SK-N-SH (cell line): ENCODE results near the gene APBB2. TPM values are rescaled to one million over a fixed set of nuclear protein-coding genes. Genes with fewer than 3 reads are reported as not detected.

ENCODE experiments used
- CTCF ChIA-PET: fragments of 300-600, 350-600 bp; formaldehyde crosslinking; extraction: SDS; loops from one replicate; lab custom pipeline; 2021; lab: Yijun Ruan, JAX
- POLR2A ChIA-PET: fragments of 350-600 bp; sonication (Branson Sonifier 250); formaldehyde crosslinking; extraction: SDS; loops from one replicate; lab custom pipeline; 2020; ENCODE audit warnings: antibody characterized with exemption, inconsistent platforms; lab: Yijun Ruan, JAX
- DNase-seq: peaks from one replicate; pipeline ENCODE4 v3.0.0; 2012
- H2AFZ ChIP-seq: fragments of 200-600 bp; sonication (generic); 2 replicates; pipeline ENCODE4 v1.8.1; 2016; ENCODE audit warnings: antibody characterized with exemption, mild to moderate bottlenecking, low read depth
- H3F3A ChIP-seq: fragments of 200-600 bp; sonication (generic); replicated peaks from 2 replicates; pipeline ENCODE3; 2016; ENCODE audit warnings: antibody characterized with exemption, mild to moderate bottlenecking; ENCODE audit not compliant: insufficient read depth
- H3K27ac ChIP-seq, 2 experiments: fragments of 200-500 bp in 1 of 2; fragments of 200-600 bp in 1 of 2; sonication (Bioruptor generic) in 1 of 2; sonication (generic), shearing (Covaris generic) in 1 of 2; 2 replicates each; pipeline versions ENCODE4 v1.5.1 to v1.6.1; 2014 to 2016; ENCODE audit warnings: low read depth in 2 of 2, inconsistent platforms in 1 of 2, low read length in 1 of 2, mild to moderate bottlenecking in 1 of 2, mixed read lengths in 1 of 2
- H3K27me3 ChIP-seq: fragments of 200-600 bp; sonication (generic), shearing (Covaris generic); 2 replicates; pipeline ENCODE4 v1.6.1; 2016; ENCODE audit warnings: mixed run types; ENCODE audit not compliant: insufficient read depth
- H3K36me3 ChIP-seq, 2 experiments: fragments of 200-500 bp in 1 of 2; fragments of 200-600 bp in 1 of 2; sonication (Bioruptor generic) in 1 of 2; sonication (generic) in 1 of 2; replicated peaks in 1 of 2; 2 replicates each; pipeline versions ENCODE3 to v1.5.1; 2014 to 2016; ENCODE audit warnings: low read length in 1 of 2, mild to moderate bottlenecking in 1 of 2; ENCODE audit not compliant: insufficient read depth in 2 of 2, control insufficient read depth in 1 of 2
- H3K4me1 ChIP-seq, 2 experiments: fragments of 200-500 bp in 1 of 2; fragments of 200-600 bp in 1 of 2; sonication (Bioruptor generic) in 1 of 2; sonication (generic), shearing (Covaris generic) in 1 of 2; 2 replicates each; pipeline versions ENCODE4 v1.5.1 to v1.6.1; 2014 to 2016; ENCODE audit warnings: low read depth in 1 of 2, low read length in 1 of 2, mixed run types in 1 of 2; ENCODE audit not compliant: insufficient read depth in 2 of 2, control insufficient read depth in 1 of 2
- H3K4me2 ChIP-seq: fragments of 200-600 bp; sonication (generic), shearing (Covaris generic); 2 replicates; pipeline ENCODE4 v1.6.1; 2017; ENCODE audit warnings: mixed run types
- H3K4me3 ChIP-seq, 2 experiments: fragments of 200-500 bp in 1 of 2; fragments of 200-600 bp in 1 of 2; sonication (Bioruptor generic) in 1 of 2; sonication (generic), shearing (Covaris generic) in 1 of 2; 2 replicates each; pipeline versions ENCODE4 v1.5.1 to v1.8.1; 2014 to 2016; ENCODE audit warnings: low read depth in 2 of 2, inconsistent platforms in 1 of 2, low read length in 1 of 2, mild to moderate bottlenecking in 1 of 2, mixed read lengths in 1 of 2, moderate library complexity in 1 of 2
- H3K79me2 ChIP-seq: fragments of 200-600 bp; sonication (generic); 2 replicates; pipeline ENCODE4 v1.8.1; 2017; ENCODE audit warnings: mild to moderate bottlenecking; ENCODE audit not compliant: insufficient read depth
- H3K9ac ChIP-seq: fragments of 200-600 bp; sonication (generic); 2 replicates; pipeline ENCODE4 v1.6.1; 2017; ENCODE audit warnings: mixed run types
- H3K9me2 ChIP-seq: fragments of 200-600 bp; sonication (generic); 2 replicates; pipeline ENCODE4 v1.6.1; 2017; ENCODE audit warnings: mixed run types
- H3K9me3 ChIP-seq: fragments of 200-600 bp; sonication (generic); 2 replicates; pipeline ENCODE4 v1.6.1; 2017; ENCODE audit warnings: mixed run types, mild to moderate bottlenecking, moderate library complexity
- H4K20me1 ChIP-seq: fragments of 200-600 bp; sonication (generic); 2 replicates; pipeline ENCODE4 v1.6.1; 2017; ENCODE audit warnings: mild to moderate bottlenecking, mixed run types; ENCODE audit not compliant: insufficient read depth
- CHD2 ChIP-seq: fragments of 150-350 bp; IDR thresholded peaks from 2 replicates; pipeline ENCODE4 v1.6.1; 2018; ENCODE audit warnings: low read length; ENCODE audit not compliant: partially characterized antibody
- CTCF ChIP-seq: fragments of 200-600 bp; sonication (generic); IDR thresholded peaks from 2 replicates; pipeline ENCODE4 v1.6.1; 2017; ENCODE audit warnings: antibody characterized with exemption, mild to moderate bottlenecking, moderate library complexity
- EZH2phosphoT487 ChIP-seq: fragments of 200-600 bp; sonication (generic); IDR thresholded peaks from 2 replicates; pipeline ENCODE4 v1.6.1; 2017; ENCODE audit warnings: low read depth, mixed run types, mild to moderate bottlenecking, antibody characterized with exemption, moderate library complexity, borderline replicate concordance
- GABPA ChIP-seq: IDR thresholded peaks from 2 replicates; pipeline ENCODE4 v1.4.0; 2012; ENCODE audit warnings: low read depth, mild to moderate bottlenecking
- GATA2 ChIP-seq: sonication (generic); formaldehyde crosslinking; IDR thresholded peaks from 2 replicates; pipeline ENCODE4 v1.5.0; 2020; ENCODE audit warnings: mild to moderate bottlenecking, missing genetic modification reagents
- PBX3 ChIP-seq: IDR thresholded peaks from 2 replicates; pipeline ENCODE4; 2012
- REST ChIP-seq: IDR thresholded peaks from 2 replicates; pipeline ENCODE4 v1.6.1; 2012; ENCODE audit warnings: mild to moderate bottlenecking, low read depth, low read length, moderate library complexity
- SIN3A ChIP-seq: IDR thresholded peaks from 2 replicates; pipeline ENCODE4 v1.6.1; 2012; ENCODE audit warnings: low read depth, mild to moderate bottlenecking, low read length, moderate library complexity, borderline replicate concordance
- TAF1 ChIP-seq: IDR thresholded peaks from 2 replicates; pipeline ENCODE4 v1.6.1; 2012; ENCODE audit warnings: low read depth, mild to moderate bottlenecking, low read length, moderate library complexity, borderline replicate concordance
- TCF12 ChIP-seq: IDR thresholded peaks from 2 replicates; pipeline ENCODE4 v1.4.0; 2012
- USF1 ChIP-seq: IDR thresholded peaks from 2 replicates; pipeline ENCODE4 v1.4.0; 2012; ENCODE audit warnings: low read depth, borderline replicate concordance
- USF2 ChIP-seq: fragments of 150-350 bp; IDR thresholded peaks from 2 replicates; pipeline ENCODE4 v1.6.1; 2017; ENCODE audit warnings: antibody characterized with exemption, low read length, low read depth, borderline replicate concordance
- WGBS: methylation state at CpG from one replicate; pipeline ENCODE4 v1.1.6; 2017; ENCODE audit warnings: low lambda C conversion rate; 5-methylcytosine and 5-hydroxymethylcytosine counted together
- polyA plus RNA-seq, 3 experiments: library from polyadenylated mRNA; depleted of rRNA; stranded (reverse); fragments of >200 nt; gene quantifications; 2 replicates each; pipeline ENCODE4 v1.2.3, GENCODE V29; 2012

Gene APBB2
- polyA plus RNA-seq, 1 of the 3 experiments (the other 2 are of a cell fraction): 49.8 TPM

GRCh38 chr4:41022116-41022515 lies 192.2 kb downstream of the APBB2 start:
- no peak for TF ChIP-seq CTCF
- no peak for TF ChIP-seq TCF12
- TF ChIP-seq CHD2: no peak
- no peak for TF ChIP-seq GATA2 (CRISPR knock-in tag)
- no peak for TF ChIP-seq TAF1
- no peak for TF ChIP-seq EZH2phosphoT487
- TF ChIP-seq USF1: no peak
- no peak for TF ChIP-seq REST
- TF ChIP-seq SIN3A: no peak
- no peak for TF ChIP-seq PBX3
- no peak for TF ChIP-seq GABPA
- no peak for TF ChIP-seq USF2
- Histone ChIP-seq H3F3A (no peaks in the 10 kb centered on the region), H3K4me2 (no peak overlapping the region), H3K27ac (no peak overlapping the region), H2AFZ (no peak overlapping the region), H3K9me2 (no peaks in the 10 kb centered on the region), H3K4me3 (no peak overlapping the region), H3K9me3 (peaks cover 16% of the 10 kb centered on the region), H3K27me3 (no peaks in the 10 kb centered on the region), H3K9ac (no peak overlapping the region), H3K79me2 (peaks cover 25% of the 10 kb centered on the region), H3K36me3 (peaks cover 0 to 48% of the 10 kb centered on the region in 2 experiments), H4K20me1 (no peaks in the 10 kb centered on the region), H3K4me1 (no peaks in the 10 kb centered on the region)
- no peak for DNase-seq
- POLR2A ChIA-PET: no interaction called here
- WGBS: 80% methylated on average over 3 of the region's 3 CpGs
- CTCF ChIA-PET: no interaction called here
